VCaP (cell line): ENCODE measurements around the gene TMEM14A.

Experiments used
- H3K27ac ChIP-seq: fragments of 450-650 bp; 2 replicates; pipeline ENCODE4 v1.5.1; 2017
- TF ChIP-seq, protein P1 (sequence below): fragments of 450-650 bp; conservative IDR thresholded peaks from 2 replicates; pipeline ENCODE4 v1.5.1; 2017; ENCODE audit warnings: mild to moderate bottlenecking, moderate library complexity

Gene TMEM14A

DNA sequence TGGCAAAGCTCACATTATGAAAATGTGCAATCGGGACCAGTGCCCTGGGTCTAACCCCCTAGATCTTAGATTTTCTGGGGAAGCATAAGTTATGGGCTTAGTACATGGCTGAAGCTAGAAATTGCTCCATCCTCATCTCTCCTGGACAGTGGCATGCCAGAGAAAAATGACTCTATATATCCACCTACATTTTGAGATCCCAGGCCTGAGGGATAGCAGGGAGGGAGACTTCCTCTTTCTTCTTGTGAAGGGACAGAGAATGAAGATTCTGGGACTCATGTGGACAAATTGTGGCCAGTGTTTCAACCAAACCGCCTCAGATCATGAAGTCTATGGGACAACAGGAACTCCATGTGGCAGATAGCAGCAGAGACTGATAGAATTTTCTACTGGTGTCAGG is 57.0 kb downstream of the TMEM14A start:
- TF ChIP-seq, protein P1, sequence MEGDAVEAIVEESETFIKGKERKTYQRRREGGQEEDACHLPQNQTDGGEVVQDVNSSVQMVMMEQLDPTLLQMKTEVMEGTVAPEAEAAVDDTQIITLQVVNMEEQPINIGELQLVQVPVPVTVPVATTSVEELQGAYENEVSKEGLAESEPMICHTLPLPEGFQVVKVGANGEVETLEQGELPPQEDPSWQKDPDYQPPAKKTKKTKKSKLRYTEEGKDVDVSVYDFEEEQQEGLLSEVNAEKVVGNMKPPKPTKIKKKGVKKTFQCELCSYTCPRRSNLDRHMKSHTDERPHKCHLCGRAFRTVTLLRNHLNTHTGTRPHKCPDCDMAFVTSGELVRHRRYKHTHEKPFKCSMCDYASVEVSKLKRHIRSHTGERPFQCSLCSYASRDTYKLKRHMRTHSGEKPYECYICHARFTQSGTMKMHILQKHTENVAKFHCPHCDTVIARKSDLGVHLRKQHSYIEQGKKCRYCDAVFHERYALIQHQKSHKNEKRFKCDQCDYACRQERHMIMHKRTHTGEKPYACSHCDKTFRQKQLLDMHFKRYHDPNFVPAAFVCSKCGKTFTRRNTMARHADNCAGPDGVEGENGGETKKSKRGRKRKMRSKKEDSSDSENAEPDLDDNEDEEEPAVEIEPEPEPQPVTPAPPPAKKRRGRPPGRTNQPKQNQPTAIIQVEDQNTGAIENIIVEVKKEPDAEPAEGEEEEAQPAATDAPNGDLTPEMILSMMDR = no peak
- no peak overlapping the region for H3K27ac ChIP-seq

DNA sequence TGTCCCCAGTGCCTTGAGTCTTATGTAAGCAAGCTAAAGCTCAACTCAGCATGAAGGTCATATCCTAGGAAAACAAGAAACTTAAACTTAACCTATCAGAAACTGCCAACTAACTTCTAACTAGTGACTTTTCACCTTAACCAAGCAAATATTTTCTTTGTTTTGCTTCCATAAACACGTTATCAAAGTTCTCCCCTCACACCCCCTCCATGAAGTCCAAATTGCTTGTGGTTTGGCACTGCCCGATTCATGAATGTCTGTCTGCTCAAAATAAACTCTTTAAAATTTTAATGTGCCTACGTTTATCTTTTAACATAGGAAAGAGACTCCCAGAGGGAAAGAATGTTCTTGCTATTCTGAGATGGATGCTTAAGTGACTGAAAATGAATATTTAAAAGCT is 57.5 kb downstream of the TMEM14A start:
- TF ChIP-seq, protein P1 = no peak
- no peak overlapping the region for H3K27ac ChIP-seq

DNA sequence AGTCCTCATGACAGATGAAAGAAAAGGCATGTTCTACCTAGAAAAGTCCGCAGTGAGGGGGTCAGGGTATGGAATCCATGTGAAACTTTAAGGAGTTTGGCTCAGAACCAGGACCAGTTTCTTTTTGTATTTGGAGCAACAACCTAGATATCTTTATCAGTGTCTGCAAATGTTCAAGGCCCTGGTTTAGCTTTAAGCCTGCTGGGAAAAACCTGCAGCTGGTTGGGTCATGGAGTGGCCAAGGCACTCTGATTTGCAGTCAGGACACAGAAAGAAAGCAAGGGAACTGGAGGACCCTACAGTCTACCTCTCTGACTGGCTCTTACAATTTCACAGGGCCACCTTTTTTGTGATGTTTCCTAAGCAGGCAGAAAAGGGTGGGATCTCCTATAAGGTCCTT is 58.7 kb downstream of the TMEM14A start:
- H3K27ac ChIP-seq = no peak overlapping the region
- TF ChIP-seq, protein P1 = no peak

DNA sequence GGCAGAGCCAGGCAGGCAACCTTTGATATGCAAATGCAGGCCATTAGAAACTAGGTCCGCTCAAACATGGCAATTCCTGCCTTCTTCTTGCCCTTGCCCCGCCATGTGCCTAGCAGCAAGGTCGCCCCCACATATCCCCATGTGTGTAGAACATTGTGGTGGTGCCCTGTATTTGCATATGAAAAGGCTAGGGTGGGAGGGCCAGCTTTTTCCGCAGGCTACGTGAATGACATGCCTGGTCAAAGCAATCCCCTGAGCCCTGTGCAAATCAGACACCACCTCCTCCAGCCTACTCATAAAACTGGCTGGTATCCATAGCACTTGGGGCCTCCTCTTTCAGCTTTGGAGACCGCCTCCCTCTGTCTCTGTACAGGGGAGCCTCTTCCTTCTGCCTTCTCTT is 60.8 kb downstream of the TMEM14A start:
- no peak overlapping the region for H3K27ac ChIP-seq
- TF ChIP-seq, protein P1 = no peak

DNA sequence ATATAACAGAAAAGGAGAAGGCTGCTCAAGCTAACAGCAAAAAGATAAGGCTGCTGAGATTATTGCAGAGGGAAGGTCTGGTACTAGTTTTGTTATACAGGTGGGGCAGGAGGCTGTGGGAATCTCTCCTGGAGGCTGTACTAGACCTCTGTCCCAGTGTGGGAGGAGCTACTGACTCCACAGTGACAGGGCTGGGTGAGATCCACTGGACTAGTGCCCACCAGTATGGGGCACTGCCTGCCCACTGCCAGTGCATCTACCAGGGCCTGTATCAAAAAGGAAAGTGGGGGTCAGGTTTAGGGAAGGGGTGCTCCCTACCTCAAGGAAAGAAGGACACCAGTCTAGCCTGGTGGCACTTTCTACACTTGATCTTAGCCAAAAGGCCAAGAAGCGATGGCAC is 62.3 kb downstream of the TMEM14A start:
- H3K27ac ChIP-seq = no peak overlapping the region
- TF ChIP-seq, protein P1 = no peak

DNA sequence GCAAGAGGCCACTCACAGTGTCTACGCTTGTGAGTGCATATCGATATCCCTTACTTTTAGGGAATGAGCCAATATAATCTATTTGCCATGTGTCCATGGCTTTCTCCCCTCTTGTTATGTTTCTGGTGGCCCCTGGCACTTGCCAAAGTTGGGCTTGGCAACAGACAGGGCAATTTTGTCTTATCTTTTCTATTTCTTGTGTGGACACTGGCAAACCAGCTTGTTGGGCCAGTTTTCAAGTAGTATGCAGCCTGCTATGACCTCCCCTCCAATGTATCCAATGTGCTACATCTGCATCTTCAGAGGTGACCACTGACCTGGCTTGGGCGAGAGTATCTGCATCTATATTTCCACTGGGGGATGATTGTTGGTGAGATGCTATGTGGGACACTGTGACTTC is 63.2 kb downstream of the TMEM14A start:
- TF ChIP-seq, protein P1 = no peak
- no peak overlapping the region for H3K27ac ChIP-seq

DNA sequence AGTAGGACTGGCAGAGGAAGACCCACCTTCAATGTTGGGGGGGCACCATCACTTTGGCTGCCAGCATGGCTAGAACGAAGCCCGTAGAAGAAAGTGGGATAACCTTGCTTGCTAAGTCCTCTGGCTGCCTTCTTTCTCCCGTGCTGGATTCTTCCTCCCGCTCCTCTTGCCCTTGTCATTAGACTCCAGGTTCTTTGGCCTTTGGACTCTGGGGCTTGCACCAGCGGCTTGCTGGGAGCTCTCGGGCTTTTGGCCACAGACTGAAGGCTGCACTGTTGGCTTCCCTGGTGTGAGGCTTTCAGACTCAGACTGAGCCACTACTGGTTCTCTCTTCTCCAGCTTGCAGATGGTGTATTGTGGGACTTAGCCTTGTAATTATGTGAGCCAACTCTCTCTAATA is 64.2 kb downstream of the TMEM14A start:
- H3K27ac ChIP-seq = no peak overlapping the region
- TF ChIP-seq, protein P1 = no peak

DNA sequence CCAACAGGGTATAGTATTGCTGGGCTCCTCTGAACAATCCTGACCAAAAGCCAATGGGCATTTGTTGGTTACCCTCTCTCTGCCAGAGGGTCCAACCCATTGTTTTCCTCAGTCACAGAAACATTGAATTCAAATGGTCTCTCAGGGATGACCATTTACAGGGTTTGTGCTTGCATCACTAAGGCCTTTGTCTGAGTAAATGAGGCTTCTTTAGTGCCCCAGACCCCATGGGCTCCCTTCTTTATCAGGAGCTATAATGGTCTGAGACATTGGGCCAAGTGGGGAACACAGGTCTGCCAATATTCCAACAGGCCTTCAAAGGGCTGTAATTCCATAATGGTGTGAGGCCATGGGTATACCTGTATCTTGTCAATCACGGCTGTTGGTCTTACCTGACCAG is 65.2 kb downstream of the TMEM14A start:
- no peak overlapping the region for H3K27ac ChIP-seq
- TF ChIP-seq, protein P1 = no peak
